Keratinocyte (primary cell): ENCODE measurements around the gene DUSP8.

ENCODE experiments used
- EZH2 ChIP-seq: IDR thresholded peaks from one replicate; pipeline ENCODE4 v1.6.1; 2012; ENCODE audit warnings: inconsistent platforms, mild to moderate bottlenecking, low read length, moderate library complexity
- TF ChIP-seq, protein P1 (sequence below), 3 experiments: IDR thresholded peaks in 1 of 3; conservative IDR thresholded peaks in 1 of 3; optimal IDR thresholded peaks in 1 of 3; 2 replicates in 2 of 3; 3 replicates in 1 of 3; pipeline versions ENCODE3 to v1.5.1; 2011; ENCODE audit warnings: low read length in 3 of 3, mild to moderate bottlenecking in 3 of 3, moderate library complexity in 2 of 3, control low read depth in 1 of 3, inconsistent platforms in 1 of 3; ENCODE audit not compliant: insufficient read depth in 2 of 3; ENCODE audit errors: extremely low read depth in 1 of 3

DNA sequence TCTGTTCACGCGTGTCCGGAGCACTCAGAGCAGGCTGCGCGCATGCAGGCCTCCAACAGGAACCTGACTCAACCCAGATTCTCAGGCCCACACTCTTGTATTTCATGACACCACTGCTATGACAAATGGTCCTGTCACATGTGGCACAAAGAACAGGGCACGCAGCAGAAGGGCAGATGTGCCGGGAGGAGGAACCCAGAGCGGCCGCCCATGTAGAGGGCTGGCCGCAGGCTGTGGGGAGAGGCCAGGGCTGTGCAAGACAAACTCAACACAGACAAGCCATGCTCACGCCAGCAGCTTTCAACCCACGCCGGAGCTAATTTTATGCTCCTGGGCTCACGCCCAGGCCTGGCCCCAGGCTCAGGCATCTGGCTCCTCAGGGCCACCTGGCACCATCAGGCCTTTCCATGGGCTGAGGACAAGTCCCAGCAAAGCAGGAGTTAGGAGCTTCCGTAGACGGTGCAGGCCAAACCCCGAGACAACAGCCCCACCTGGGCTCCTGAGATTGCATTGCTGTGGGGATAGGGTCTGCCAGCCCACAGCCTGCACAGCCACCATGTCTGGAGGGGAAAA lies 40.0 kb downstream of the DUSP8 start:
- no peak for TF ChIP-seq EZH2
- TF ChIP-seq, protein P1, sequence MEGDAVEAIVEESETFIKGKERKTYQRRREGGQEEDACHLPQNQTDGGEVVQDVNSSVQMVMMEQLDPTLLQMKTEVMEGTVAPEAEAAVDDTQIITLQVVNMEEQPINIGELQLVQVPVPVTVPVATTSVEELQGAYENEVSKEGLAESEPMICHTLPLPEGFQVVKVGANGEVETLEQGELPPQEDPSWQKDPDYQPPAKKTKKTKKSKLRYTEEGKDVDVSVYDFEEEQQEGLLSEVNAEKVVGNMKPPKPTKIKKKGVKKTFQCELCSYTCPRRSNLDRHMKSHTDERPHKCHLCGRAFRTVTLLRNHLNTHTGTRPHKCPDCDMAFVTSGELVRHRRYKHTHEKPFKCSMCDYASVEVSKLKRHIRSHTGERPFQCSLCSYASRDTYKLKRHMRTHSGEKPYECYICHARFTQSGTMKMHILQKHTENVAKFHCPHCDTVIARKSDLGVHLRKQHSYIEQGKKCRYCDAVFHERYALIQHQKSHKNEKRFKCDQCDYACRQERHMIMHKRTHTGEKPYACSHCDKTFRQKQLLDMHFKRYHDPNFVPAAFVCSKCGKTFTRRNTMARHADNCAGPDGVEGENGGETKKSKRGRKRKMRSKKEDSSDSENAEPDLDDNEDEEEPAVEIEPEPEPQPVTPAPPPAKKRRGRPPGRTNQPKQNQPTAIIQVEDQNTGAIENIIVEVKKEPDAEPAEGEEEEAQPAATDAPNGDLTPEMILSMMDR (optimal IDR thresholded peaks at IDR 0.05 in 1 of 3, IDR thresholded peaks at IDR 0.05 in 1 of 3, conservative IDR thresholded peaks at IDR 0.05 in 1 of 3; ENCODE audit: extremely low read depth in 1 of 3, insufficient read depth in 2 of 3, low read length in 3 of 3), result no peak
